Stimulated activated CD8-positive, alpha-beta memory T cell treated with anti-CD3 and anti-CD28 coated beads, Interleukin-2, amount 100 ng/mL, for 1 hour (primary cell): ENCODE data around the gene NDST1.

Source experiments
- DNase-seq, 2 donors: peaks; one replicate each; pipeline ENCODE4 v3.0.0-alpha.2; 2020; ENCODE audit warnings: low read depth in 2 of 2

Gene NDST1

GRCh38 chr5:150544611-150545219 is 36.8 kb downstream of the NDST1 start:
- DNase-seq: peak; percentile 17 to 22

- no peak for DNase-seq
Observed at GRCh38 chr5:150545246-150545645, 37.3 kb downstream of the NDST1 start.

GRCh38 chr5:150548123-150548522 is 40.2 kb downstream of the NDST1 start:
- no peak for DNase-seq

DNA sequence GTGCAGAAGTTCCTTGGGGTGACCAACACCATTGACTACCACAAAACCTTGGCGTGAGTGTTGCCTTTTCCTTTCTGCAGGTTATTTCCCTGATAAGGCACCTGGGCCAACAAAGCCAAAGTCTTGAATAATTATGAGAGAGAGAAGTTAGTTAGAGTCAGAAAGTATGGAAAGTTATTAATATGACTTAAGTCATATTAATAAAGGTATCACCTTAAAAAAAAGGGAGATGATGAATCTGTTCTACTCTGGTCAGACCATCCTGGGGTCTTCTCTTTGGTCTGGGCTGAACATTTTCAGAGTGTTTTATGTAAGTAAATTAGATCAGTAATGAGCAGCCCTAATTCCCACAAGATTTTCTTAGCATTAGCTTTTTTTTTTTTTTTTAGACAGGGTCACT is 41.8 kb downstream of the NDST1 start:
- DNase-seq: no peak

DNA sequence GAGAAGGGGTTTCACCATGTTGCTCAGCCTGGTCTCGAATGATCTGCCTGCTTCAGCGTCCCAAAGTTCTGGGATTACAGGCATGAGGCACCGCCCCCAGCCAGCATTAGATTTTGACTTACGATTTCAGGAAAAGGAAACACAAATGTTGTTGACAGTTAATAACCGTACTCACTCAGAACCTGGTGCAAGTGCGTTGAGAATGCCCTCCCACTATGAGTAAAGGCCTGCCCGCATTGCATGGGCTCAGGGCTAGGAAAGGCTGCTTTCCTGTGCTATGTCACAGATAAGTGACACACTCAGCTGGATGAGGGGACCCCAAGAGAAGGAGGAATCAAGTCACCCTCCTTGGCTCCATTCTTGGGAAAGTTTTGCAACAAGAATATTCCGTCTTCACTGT is 42.4 kb downstream of the NDST1 start:
- DNase-seq: no peak

DNA sequence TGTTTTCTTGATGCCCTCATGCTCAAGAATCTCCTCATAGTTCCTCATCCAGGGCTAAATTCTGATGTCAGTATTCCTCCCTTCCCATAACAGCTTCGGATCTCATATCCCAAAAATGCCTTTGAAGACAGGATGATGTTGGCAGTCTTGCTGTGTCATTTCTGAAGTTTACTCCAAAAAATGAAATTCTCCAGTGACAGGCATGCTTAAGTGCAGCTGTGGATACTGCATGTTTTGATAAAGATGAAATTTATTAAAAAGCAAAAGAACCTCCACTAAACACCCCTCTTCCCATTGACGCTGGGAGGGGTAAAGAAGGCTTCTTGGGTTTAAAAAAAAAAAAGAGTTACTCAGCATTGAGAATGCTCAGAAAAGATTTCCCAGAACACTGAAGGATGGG is 43.1 kb downstream of the NDST1 start:
- no peak for DNase-seq

GRCh38 chr5:150553402-150553801 is 45.5 kb downstream of the NDST1 start:
- no peak for DNase-seq

- no peak for DNase-seq
Observed at GRCh38 chr5:150553911-150554310, 46.0 kb downstream of the NDST1 start.

GRCh38 chr5:150554857-150555256 is 46.9 kb downstream of the NDST1 start:
- no peak for DNase-seq

DNA sequence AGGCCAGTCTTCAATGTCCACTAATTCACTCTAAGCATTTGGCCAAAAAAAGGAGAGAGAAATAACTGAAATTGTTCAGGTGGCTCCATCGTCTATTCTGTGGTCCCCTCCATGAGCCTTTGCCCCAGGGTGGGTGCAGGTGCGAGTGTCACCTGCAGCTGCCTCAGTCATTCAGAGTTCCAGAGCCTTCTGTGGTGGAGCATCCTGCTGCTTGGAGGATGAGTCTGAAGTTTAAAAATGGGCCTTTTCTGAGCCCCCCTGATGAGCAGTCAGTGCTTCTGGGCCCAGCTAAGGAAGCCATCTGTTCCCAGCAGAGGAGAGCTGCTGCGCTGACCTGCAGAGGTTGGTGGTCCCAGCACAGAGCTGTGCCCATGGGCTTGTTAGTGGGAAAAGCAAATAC is 48.2 kb downstream of the NDST1 start:
- no peak for DNase-seq

DNA sequence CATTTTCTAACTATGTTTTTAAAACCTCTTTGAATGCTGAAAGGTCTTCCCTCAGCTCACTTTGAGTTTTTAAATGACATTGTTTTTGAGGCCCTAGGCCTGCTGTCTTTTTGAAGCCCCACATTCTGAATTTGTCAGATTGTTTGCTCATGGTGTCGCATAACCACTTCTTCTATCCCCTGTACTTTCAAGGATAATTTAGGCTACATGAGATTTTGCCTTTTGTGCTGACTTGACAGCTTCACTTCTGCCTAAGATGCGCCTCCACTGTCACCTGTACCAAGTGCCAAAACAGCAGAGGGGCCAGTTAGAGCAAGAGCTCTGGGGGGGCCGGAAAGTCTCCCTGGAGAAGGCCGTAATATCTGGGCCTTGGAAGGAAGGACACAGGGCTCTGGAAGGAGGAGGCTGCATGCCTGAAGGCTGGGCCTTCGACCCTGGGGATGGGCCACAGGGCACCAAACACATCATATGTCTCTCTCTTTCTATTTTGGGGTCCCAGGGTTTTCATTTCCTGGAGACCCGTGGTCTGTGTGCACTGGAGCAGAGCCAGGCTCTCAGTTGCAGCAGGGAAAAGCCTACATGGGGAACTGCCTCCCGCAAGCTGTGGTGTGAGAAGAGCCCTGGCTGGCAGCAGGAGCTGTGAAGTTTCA is 49.1 kb downstream of the NDST1 start:
- no peak for DNase-seq

GRCh38 chr5:150557509-150557872 is 49.6 kb downstream of the NDST1 start:
- DNase-seq: no peak

- no peak for DNase-seq
Observed at GRCh38 chr5:150558088-150558621, 50.2 kb downstream of the NDST1 start.

DNA sequence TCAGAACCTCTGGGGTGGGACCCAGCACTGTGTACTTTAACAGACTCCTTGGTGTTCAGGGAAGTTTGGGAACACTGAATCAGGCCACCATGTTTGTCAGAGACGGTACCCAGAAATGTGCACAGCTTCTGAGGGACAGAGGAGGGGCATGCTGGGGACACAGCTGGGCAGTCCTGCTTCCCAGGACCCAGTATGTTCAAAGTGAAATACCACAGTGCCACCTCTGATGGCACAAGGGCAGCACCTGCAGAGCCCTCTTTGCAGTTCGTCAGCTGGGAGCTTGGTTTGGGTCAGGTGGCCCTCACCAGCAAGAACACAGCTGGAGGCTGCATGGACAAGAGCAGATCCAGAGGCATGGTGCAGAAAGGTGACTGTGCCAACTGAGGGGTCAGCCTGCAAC is 51.2 kb downstream of the NDST1 start:
- no peak for DNase-seq

DNA sequence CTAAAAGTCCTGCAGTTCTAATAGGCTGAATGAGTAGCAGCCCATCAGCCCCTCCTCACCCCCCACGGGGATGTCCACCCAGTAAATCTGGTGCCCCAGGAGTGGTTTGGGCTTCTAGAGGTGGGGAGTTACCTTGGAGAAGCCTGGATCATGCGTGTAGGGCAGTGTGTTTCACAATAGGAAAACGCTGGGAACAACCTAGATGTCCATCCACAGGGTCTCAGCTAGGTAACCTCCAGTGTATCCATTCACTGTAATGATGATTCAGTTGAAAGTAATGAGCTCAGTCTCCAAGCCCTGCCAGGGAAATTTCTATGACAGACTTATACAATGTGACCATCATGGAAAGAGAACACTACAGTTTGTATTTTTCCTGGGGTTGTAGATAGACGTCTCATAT is 51.8 kb downstream of the NDST1 start:
- no peak for DNase-seq

DNA sequence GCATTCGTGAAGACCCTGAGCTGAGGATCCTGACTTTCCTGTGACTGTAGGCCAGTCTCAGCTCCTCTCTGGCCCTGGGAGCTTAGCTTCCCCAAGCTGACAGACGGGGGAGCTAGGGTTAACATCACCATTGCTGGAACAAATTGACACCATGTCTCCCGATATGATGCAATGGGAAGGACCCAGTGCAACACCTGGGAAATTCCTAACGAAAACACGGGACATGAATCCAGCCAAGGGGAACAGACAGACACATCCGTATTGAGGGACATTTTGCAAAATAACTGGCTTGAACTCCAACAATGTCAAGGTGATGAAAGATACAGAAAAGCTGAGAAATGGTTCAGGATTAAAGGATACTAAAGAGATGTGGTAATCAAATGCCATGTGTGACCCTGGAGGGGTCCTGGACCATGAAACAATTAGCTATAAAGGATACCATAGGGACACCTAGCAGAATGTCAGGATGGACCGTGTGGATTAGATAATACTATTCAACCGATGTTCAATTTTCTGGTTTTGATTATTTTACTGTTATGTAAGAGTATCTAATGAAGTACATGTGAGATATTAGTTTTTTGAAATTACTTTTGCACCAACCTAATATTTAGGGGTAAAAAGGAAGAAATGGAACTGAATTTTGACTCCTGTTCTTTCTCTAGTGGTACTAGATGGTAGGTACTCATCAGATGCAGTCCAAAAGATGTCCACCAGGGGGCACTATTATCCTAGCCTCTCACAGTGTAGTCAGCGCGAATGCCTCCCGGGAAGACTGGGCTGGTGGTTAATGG is 52.7 kb downstream of the NDST1 start:
- DNase-seq: peak; percentile 68 to 69

- no peak for DNase-seq
Observed at GRCh38 chr5:150561192-150561512, 53.2 kb downstream of the NDST1 start.

GRCh38 chr5:150561571-150562275 is 53.8 kb downstream of the NDST1 start:
- DNase-seq: no peak

DNA sequence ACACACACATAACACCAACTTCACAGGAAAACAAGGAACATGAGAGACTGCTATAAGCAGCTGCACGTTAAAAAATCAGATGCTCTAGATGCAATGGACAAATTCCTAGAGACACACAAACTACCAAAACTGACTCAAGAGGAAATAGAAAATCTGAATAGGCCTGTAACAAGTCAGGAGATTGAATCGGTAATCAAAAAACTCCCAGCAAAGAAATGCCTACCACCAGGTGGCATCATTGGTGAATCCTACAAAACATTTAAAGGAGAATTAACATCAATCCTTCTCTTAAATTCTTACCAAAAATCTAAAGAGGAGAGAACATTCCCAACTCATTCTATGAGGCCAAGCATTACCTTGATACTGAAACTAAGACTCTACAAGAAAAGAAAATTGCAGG is 54.9 kb downstream of the NDST1 start:
- DNase-seq: no peak

DNA sequence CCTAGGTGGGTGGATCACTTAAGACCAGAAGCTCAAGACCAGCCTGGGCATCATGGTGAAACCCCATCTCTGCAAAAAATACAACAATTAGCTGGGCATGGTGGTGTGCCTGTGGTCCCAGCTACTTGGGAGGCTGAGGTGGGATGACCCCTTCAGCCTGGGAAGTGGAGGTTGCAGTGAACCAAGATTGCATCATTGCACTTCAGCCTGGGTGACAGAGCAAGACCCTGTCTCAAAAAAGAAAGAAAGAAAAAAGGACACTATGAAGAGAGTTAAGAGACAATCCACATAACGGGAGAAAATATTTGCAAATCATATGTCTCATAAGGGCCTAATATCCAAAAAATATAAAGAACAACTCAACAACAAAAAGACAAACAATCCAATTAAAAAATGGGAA is 57.9 kb downstream of the NDST1 start:
- no peak for DNase-seq

GRCh38 chr5:150567031-150567717 is 59.2 kb downstream of the NDST1 start:
- DNase-seq: no peak

- DNase-seq: no peak
Observed at GRCh38 chr5:150568663-150569062, 60.7 kb downstream of the NDST1 start.
